ENCODE results near the gene CGNL1.

Gene CGNL1

GRCh38 chr15:57375827-57376695, at the start of gene CGNL1:
Gene CGNL1, plus strand, starts transcription at chr15:57376505. Its CDS starts 61,495 bp downstream, at chr15:57438000.
- DNase-seq (ENCODE audit: low spot score) = no peak

GRCh38 chr15:57327985-57328471, 48.3 kb upstream of the CGNL1 start:
- DNase-seq (ENCODE audit: low spot score) = no peak

GRCh38 chr15:57328479-57328878, 47.8 kb upstream of the CGNL1 start:
- DNase-seq (ENCODE audit: low spot score) = no peak

- no peak for DNase-seq (ENCODE audit: low spot score)
Observed at GRCh38 chr15:57328897-57329296, 47.4 kb upstream of the CGNL1 start.

GRCh38 chr15:57329582-57330367, 46.5 kb upstream of the CGNL1 start:
- DNase-seq (ENCODE audit: low spot score) = no peak

- no peak for DNase-seq (ENCODE audit: low spot score)
Observed at GRCh38 chr15:57330619-57331340, 45.5 kb upstream of the CGNL1 start.

GRCh38 chr15:57332326-57332725, 44.0 kb upstream of the CGNL1 start:
- DNase-seq (ENCODE audit: low spot score) = no peak

GRCh38 chr15:57333487-57333886, 42.8 kb upstream of the CGNL1 start:
- DNase-seq (ENCODE audit: low spot score) = no peak

- DNase-seq (ENCODE audit: low spot score) = no peak
Observed at GRCh38 chr15:57334257-57334656, 42.0 kb upstream of the CGNL1 start.

GRCh38 chr15:57335293-57335715, 41.0 kb upstream of the CGNL1 start:
- DNase-seq (ENCODE audit: low spot score) = no peak

GRCh38 chr15:57335719-57336118, 40.6 kb upstream of the CGNL1 start:
- DNase-seq (ENCODE audit: low spot score) = no peak

- DNase-seq (ENCODE audit: low spot score) = no peak
Observed at GRCh38 chr15:57337868-57338411, 38.4 kb upstream of the CGNL1 start.

- DNase-seq (ENCODE audit: low spot score) = no peak
Observed at GRCh38 chr15:57339321-57339720, 37.0 kb upstream of the CGNL1 start.

- peak; percentile 34 for DNase-seq (ENCODE audit: low spot score)
Observed at GRCh38 chr15:57340682-57341259, 35.5 kb upstream of the CGNL1 start.

GRCh38 chr15:57343048-57343447, 33.3 kb upstream of the CGNL1 start:
- no peak for DNase-seq (ENCODE audit: low spot score)

- no peak for DNase-seq (ENCODE audit: low spot score)
Observed at GRCh38 chr15:57343498-57343897, 32.8 kb upstream of the CGNL1 start.

GRCh38 chr15:57344282-57344681, 32.0 kb upstream of the CGNL1 start:
- no peak for DNase-seq (ENCODE audit: low spot score)

GRCh38 chr15:57345584-57345983, 30.7 kb upstream of the CGNL1 start:
- DNase-seq (ENCODE audit: low spot score) = no peak

GRCh38 chr15:57348081-57348480, 28.2 kb upstream of the CGNL1 start:
- no peak for DNase-seq (ENCODE audit: low spot score)

- no peak for DNase-seq (ENCODE audit: low spot score)
Observed at GRCh38 chr15:57352535-57353316, 23.6 kb upstream of the CGNL1 start.

- no peak for DNase-seq (ENCODE audit: low spot score)
Observed at GRCh38 chr15:57353317-57353804, 22.9 kb upstream of the CGNL1 start.
